ENCODE data around the gene HSD17B1.

The HSD17B1 gene

DNA sequence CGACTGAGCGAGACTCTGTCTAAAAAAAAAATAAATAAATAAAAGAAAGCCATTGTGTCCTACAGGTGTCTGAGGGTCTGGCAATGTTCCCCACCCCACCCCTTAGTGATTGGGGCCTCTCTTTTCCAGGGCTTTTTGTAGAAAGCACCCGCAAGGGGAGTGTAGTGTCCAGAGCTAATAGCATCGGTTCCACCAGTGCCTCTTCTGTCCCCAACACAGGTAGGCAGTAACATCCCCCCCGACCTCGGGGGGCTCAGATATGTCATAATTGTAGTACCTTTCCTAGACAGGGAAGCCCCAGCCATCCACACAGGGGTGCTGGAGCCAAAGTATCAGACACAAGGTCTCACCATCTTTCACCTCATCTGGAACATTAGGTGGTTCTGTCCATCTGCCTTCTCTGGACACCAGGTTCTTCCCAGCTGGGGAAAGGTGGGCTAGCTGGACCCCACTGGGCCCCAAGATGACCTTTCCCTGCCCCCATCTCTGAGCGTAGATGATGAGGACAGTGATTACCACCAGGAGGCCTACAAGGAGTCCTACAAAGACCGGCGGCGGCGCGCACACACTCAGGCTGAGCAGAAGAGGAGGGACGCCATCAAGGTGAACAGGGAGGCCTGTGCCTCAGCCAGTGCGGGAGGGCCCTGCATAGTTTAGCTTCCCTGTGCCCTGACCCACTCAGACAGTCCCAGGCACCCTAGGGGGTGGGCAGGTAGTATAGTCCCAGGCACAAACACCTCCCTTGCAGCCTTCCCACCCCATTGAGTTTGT is 15.8 kb downstream of the HSD17B1 start:
- DNase-seq, result no peak

- no peak for DNase-seq
Measured at GRCh38 chr17:42571435-42572225, 18.9 kb downstream of the HSD17B1 start.

DNA sequence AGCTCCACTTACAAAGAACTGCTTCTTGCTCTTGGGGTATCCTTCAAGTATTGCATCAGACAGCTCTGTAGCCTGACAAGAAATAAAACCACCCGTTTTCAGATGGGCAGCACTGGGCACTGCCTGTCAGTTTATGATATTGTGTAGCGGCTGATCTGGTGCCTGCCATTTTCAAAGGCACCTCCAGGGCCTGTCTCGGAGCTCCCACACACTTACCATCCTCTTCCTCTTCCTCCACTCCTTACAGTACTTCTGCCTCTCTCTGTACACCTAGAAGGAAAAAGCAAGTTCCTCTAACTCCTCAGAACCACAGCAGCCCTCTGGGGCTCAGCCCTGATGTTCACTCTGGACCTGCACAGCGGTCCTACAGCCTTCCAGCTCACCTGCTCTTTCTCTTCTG is 20.4 kb downstream of the HSD17B1 start:
- DNase-seq, result no peak

DNA sequence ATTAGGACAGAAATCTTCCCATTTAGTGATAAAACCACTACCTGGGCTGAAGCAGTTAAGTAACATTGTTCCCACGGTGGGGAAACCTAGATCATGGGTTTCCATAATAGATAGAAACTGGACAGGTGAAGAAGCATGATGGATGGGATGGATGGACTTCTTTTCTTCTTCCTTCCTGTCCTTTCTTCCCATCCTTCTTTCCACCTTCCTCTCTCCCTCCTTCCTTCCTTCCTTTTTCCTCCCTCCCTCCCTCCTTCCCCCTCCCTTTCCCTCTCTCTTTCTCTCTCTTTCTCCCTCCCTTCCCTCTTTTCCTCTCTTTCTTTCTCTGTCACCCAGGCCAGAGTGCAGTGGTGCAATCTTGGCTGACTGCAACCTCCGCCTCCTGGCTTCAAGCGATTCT is 21.7 kb downstream of the HSD17B1 start:
- no peak for DNase-seq

GRCh38 chr17:42577140-42577531 is 24.4 kb downstream of the HSD17B1 start:
- DNase-seq, result no peak

GRCh38 chr17:42577532-42578281 is 25.0 kb downstream of the HSD17B1 start, which contains the start of gene PSMC3IP:
PSMC3IP (minus strand) TSS chr17:42577729; CDS start chr17:42577686, 43 bp downstream.
- peak; percentile 94 for DNase-seq

GRCh38 chr17:42578282-42578869 is 25.7 kb downstream of the HSD17B1 start:
- peak; percentile 62 for DNase-seq

DNA sequence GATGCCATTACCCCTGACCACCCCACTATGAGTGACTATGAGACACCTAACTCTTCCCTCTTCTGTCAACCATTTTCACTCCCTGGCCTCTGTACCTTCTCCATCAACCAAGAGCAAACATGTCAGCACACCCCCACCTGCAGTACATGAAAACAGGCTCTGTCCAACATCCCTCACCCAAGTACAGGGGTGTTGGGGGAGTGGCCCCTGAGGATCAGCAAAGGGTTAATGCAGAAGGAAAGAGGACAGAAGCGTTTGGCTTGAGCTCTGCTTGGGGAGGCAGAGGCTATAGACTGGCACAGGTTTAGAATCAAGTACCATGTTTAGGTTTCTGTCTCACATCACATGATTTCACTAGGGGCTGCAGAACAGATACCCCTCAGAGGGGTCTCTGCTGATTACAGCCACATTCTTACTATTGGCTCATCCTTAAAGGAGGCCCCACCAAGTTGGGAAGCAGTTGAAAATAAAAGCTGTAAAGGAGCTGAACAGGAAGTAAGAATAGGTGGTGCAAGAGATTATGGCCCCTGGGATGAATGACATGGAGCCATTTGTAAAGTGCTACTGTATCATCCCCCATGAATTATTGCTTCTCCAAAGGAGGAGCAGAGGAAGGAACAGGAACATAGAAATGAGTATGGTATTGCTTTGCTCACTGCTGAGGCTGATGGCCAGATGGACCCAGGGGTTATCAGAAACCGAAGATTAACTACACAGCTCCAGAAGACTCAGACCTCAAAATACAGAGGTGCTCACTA is 27.2 kb downstream of the HSD17B1 start:
- DNase-seq, result no peak

GRCh38 chr17:42581744-42582270 is 29.1 kb downstream of the HSD17B1 start:
- DNase-seq, result no peak

- DNase-seq, result no peak
Measured at GRCh38 chr17:42584880-42585279, 32.2 kb downstream of the HSD17B1 start.

DNA sequence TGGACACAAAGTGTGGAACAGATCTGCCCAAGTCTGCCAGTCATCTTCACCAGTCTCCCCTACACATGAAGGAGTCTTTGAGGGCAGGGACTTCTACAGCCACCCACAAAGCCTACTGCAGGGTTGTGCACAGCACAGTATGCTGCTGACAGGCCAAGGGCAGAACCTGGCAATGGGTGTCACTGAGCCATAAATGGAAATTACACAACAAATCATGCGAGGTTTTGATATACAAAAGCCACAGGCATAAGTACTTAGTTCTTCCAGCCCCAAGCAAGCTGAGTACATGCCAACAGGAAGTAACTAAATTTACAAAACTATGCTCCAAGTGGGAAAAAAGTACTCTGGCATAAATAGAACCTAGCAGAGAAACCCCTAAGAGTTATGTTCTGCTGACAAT is 32.6 kb downstream of the HSD17B1 start:
- no peak for DNase-seq

DNA sequence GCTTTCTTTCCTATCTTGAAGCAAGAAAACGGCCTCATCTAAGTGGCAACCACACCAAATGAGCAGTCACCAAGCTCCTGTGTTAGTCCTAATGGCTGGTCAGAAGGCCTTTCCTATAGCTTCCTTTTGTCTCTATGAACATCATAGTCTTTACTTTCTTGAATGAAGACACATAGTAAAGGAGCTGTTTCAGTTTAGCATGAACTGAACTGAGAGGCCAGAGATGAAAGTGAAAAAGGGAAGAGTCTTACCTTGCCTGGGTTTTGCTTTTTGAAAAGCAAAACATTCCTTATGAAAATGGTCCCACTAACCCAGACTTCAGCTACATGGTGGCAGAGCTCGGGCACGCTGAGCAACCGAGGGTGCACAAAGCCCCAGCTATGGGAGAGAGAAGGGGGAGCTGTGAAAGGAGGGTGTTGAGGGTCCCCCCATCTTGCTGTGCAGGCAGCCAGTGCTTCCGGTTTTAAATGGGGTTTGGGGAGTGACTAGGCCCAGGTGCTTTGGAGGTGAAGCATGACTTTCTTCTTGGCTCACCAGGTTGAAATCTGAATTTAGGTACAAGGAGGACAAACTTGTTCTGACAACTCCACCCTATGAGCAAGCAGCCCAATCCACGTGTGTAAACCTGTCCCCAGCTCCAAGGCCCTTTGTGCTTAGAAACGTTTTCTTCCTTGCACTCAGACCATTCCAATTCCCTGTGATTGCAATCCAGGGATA is 33.9 kb downstream of the HSD17B1 start:
- no peak for DNase-seq

DNA sequence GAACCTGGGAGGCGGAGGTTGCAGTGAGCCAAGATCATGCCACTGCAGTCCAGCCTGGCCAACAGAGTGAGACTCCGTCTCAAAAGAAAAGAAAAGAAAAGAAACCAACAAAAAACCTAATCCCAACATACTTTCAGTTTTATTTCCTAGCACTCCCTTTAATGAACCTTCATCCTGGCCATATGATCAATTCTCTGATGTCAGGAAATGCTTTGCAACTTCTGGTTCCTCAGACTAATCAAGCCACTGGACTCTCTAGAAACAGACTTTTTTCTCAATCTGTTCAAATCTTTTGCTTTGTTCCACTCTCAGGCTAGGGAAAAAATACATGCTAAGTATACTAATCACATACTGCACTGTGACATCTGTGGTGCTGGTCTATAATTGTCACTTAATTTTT is 38.2 kb downstream of the HSD17B1 start:
- DNase-seq, result no peak

DNA sequence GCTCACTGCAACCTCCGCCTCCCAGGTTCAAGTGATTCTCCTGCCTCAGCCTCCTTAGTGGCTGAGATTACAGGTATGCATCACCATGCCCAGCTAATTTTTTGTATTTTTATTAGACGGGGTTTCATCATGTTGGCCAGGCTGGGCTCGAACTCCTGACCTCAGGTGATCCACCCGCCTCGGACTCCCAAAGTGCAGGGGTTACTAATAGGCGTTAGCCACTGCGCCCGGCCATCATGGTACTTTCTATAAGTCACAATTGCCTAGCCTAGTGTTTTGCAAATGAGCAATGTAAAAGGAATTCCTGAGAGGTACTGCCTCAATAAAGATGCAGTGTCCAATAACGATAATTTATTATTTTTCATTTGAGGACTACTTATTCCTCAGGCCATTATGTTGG is 38.7 kb downstream of the HSD17B1 start:
- no peak for DNase-seq

GRCh38 chr17:42596386-42596785 is 43.7 kb downstream of the HSD17B1 start:
- DNase-seq, result no peak

- DNase-seq, result no peak
Measured at GRCh38 chr17:42598905-42599304, 46.2 kb downstream of the HSD17B1 start.

- no peak for DNase-seq
Measured at GRCh38 chr17:42603318-42603717, 50.6 kb downstream of the HSD17B1 start.
